HepG2 (cell line): ENCODE data around the gene BIRC6.

Experiments used
- POLR2AphosphoS5 ChIP-seq: IDR thresholded peaks from 2 replicates; pipeline ENCODE4 v1.6.1; 2012; ENCODE audit warnings: low read depth, low read length
- ZNF10 ChIP-seq: sonication (generic); formaldehyde crosslinking; IDR thresholded peaks from 2 replicates; pipeline ENCODE4 v1.4.0; 2020; ENCODE audit warnings: mild to moderate bottlenecking, low read depth, missing genetic modification reagents, borderline replicate concordance

DNA sequence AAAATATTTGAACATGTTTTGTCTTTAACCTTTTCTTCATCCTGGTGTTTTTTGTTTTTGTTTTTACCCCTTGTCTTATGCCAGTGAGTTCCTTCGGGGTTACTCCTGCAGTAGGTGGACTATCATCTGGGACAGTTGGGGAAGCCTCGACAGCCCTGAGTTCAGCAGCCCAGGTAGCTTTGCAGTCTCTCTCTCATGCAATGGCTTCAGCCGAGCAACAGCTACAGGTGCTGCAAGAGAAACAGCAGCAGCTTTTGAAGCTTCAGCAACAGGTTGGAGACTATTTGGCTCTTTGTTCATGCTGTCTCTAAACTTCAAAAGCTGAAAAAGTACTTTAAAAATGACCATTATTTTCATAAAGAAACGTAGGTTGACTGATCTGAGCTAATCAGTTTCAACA is 106.3 kb downstream of the BIRC6 start:
- TF ChIP-seq POLR2AphosphoS5 (no peak), ZNF10 (CRISPR knock-in tag) (no peak)
